HEK293 (cell line): ENCODE measurements around the gene GPR4.

Experiments
- RBAK ChIP-seq: fragments of 450-650 bp; formaldehyde crosslinking; IDR thresholded peaks from 2 replicates; pipeline ENCODE4 v1.5.1; 2016; ENCODE audit warnings: missing biosample characterization, missing genetic modification characterization
- SETDB1 ChIP-seq: IDR thresholded peaks from one replicate; pipeline ENCODE4 v1.6.1; 2017; ENCODE audit warnings: mild to moderate bottlenecking, low read length, moderate library complexity, mixed read lengths; ENCODE audit not compliant: insufficient read length
- ZBTB7A ChIP-seq: fragments of 450-650 bp; formaldehyde crosslinking; IDR thresholded peaks from 2 replicates; pipeline ENCODE4 v1.5.1; 2016; ENCODE audit warnings: low read depth, missing biosample characterization, missing genetic modification characterization
- ZFP41 ChIP-seq: fragments of 450-650 bp; formaldehyde crosslinking; IDR thresholded peaks from 2 replicates; pipeline ENCODE4 v1.5.1; 2016; ENCODE audit warnings: missing biosample characterization, missing genetic modification characterization, borderline replicate concordance
- ZNF155 ChIP-seq: fragments of 450-650 bp; formaldehyde crosslinking; IDR thresholded peaks from 2 replicates; pipeline ENCODE4 v1.5.1; 2016; ENCODE audit warnings: missing biosample characterization, missing genetic modification characterization
- ZNF184 ChIP-seq: fragments of 450-650 bp; IDR thresholded peaks from 2 replicates; pipeline ENCODE4 v1.5.1; 2018; ENCODE audit warnings: missing biosample characterization, mild to moderate bottlenecking, missing genetic modification characterization
- ZNF311 ChIP-seq: fragments of 450-650 bp; formaldehyde crosslinking; IDR thresholded peaks from 2 replicates; pipeline ENCODE4 v1.5.1; 2017; ENCODE audit warnings: missing biosample characterization, missing genetic modification characterization, borderline replicate concordance
- ZNF394 ChIP-seq: fragments of 450-650 bp; formaldehyde crosslinking; IDR thresholded peaks from 2 replicates; pipeline ENCODE4 v1.5.1; 2016; ENCODE audit warnings: missing biosample characterization, missing genetic modification characterization, mild to moderate bottlenecking, moderate library complexity, borderline replicate concordance
- ZNF555 ChIP-seq: fragments of 450-650 bp; formaldehyde crosslinking; conservative IDR thresholded peaks from 2 replicates; pipeline ENCODE4 v1.5.1; 2017; ENCODE audit warnings: missing biosample characterization, mild to moderate bottlenecking, missing genetic modification characterization, inconsistent platforms
- ZNF558 ChIP-seq: fragments of 450-650 bp; formaldehyde crosslinking; IDR thresholded peaks from 2 replicates; pipeline ENCODE4 v1.5.1; 2016; ENCODE audit warnings: missing biosample characterization, missing genetic modification characterization
- ZNF701 ChIP-seq: fragments of 450-650 bp; formaldehyde crosslinking; IDR thresholded peaks from 2 replicates; pipeline ENCODE4 v1.5.1; 2016; ENCODE audit warnings: missing biosample characterization, missing genetic modification characterization
- ZNF747 ChIP-seq: fragments of 450-650 bp; formaldehyde crosslinking; IDR thresholded peaks from 2 replicates; pipeline ENCODE4 v1.5.1; 2016; ENCODE audit warnings: missing biosample characterization, missing genetic modification characterization
- ZNF76 ChIP-seq: fragments of 450-650 bp; formaldehyde crosslinking; IDR thresholded peaks from 2 replicates; pipeline ENCODE4; 2016; ENCODE audit warnings: low read depth, missing biosample characterization, missing genetic modification characterization, borderline replicate concordance
- ZNF776 ChIP-seq: fragments of 450-650 bp; formaldehyde crosslinking; IDR thresholded peaks from 2 replicates; pipeline ENCODE4 v1.5.0; 2017; ENCODE audit warnings: missing biosample characterization, missing genetic modification characterization, borderline replicate concordance
- ZNF792 ChIP-seq: fragments of 450-650 bp; formaldehyde crosslinking; IDR thresholded peaks from 2 replicates; pipeline ENCODE4 v1.5.1; 2016; ENCODE audit warnings: missing biosample characterization, missing genetic modification characterization
- ZSCAN23 ChIP-seq: fragments of 450-650 bp; formaldehyde crosslinking; IDR thresholded peaks from 2 replicates; pipeline ENCODE4 v1.5.1; 2016; ENCODE audit warnings: missing biosample characterization, missing genetic modification characterization
- ZSCAN30 ChIP-seq: fragments of 450-650 bp; IDR thresholded peaks from 2 replicates; pipeline ENCODE4 v1.5.1; 2018; ENCODE audit warnings: missing biosample characterization, mild to moderate bottlenecking, missing genetic modification characterization, moderate library complexity
- TF ChIP-seq, protein P1 (sequence below): fragments of 450-650 bp; formaldehyde crosslinking; IDR thresholded peaks from 2 replicates; pipeline ENCODE4 v1.5.1; 2017; ENCODE audit warnings: missing biosample characterization, missing genetic modification characterization
- TF ChIP-seq, protein P2 (sequence below): fragments of 450-650 bp; formaldehyde crosslinking; IDR thresholded peaks from 2 replicates; pipeline ENCODE4 v1.5.1; 2017; ENCODE audit warnings: missing biosample characterization, missing genetic modification characterization
- TF ChIP-seq, protein P3 (sequence below): fragments of 450-650 bp; formaldehyde crosslinking; IDR thresholded peaks from 2 replicates; pipeline ENCODE4 v1.5.0; 2017; ENCODE audit warnings: missing biosample characterization, missing genetic modification characterization, borderline replicate concordance
- TF ChIP-seq, protein P4 (sequence below): fragments of 450-650 bp; formaldehyde crosslinking; conservative IDR thresholded peaks from 2 replicates; pipeline ENCODE4 v1.5.1; 2016; ENCODE audit warnings: low read depth, missing biosample characterization, missing genetic modification characterization
- TF ChIP-seq, protein P5 (sequence below): fragments of 450-650 bp; formaldehyde crosslinking; IDR thresholded peaks from 2 replicates; pipeline ENCODE4 v1.5.1; 2016; ENCODE audit warnings: missing biosample characterization, missing genetic modification characterization, borderline replicate concordance
- TF ChIP-seq, protein P6 (sequence below): fragments of 450-650 bp; formaldehyde crosslinking; IDR thresholded peaks from 2 replicates; pipeline ENCODE4 v1.5.1; 2016; ENCODE audit warnings: missing biosample characterization, missing genetic modification characterization

The GPR4 gene

DNA sequence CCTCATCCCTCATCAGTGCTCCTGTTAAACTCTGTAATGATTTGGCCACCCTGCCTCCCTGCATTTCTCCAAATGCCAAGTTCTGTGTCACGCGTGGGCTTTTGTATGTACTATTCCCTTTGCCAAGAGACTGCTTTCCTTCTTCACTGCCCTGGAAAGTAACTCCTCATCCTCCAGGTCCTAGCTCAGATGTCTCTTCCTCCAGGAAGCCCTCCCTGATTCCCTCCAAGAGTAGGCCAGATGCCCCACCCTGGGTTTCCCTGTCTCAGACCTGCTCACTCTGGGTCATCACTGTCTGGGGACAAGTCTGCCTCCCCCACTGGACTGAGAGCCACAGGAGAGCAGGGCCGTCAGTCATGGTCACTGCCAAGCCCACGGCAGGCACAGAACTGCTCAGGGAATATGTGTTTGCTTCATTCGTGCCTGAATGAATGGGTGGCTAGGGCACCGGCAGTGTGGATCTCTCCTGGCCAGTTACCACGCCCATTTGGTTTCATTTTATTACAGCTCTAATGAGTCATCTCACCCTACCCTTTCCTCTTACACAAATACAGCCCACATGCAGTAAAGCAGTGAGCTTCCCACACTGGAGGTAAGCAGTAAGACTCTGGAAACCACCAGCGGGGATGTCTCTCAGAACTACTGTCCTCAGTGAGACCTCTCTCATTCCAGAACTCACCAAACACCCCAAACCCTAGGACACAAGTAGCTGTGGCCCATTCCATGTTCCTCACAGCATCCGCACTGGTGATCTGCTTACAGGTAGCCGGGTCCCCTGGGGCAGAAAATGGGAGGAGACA is 12.1 kb upstream of the GPR4 start (continued):
- TF ChIP-seq, protein P1, sequence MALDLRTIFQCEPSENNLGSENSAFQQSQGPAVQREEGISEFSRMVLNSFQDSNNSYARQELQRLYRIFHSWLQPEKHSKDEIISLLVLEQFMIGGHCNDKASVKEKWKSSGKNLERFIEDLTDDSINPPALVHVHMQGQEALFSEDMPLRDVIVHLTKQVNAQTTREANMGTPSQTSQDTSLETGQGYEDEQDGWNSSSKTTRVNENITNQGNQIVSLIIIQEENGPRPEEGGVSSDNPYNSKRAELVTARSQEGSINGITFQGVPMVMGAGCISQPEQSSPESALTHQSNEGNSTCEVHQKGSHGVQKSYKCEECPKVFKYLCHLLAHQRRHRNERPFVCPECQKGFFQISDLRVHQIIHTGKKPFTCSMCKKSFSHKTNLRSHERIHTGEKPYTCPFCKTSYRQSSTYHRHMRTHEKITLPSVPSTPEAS: no peak
- no peak for TF ChIP-seq ZNF311
- TF ChIP-seq, protein P2, sequence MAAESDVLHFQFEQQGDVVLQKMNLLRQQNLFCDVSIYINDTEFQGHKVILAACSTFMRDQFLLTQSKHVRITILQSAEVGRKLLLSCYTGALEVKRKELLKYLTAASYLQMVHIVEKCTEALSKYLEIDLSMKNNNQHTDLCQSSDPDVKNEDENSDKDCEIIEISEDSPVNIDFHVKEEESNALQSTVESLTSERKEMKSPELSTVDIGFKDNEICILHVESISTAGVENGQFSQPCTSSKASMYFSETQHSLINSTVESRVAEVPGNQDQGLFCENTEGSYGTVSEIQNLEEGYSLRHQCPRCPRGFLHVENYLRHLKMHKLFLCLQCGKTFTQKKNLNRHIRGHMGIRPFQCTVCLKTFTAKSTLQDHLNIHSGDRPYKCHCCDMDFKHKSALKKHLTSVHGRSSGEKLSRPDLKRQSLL (tag by site-specific recombination): no peak
- TF ChIP-seq, protein P3, sequence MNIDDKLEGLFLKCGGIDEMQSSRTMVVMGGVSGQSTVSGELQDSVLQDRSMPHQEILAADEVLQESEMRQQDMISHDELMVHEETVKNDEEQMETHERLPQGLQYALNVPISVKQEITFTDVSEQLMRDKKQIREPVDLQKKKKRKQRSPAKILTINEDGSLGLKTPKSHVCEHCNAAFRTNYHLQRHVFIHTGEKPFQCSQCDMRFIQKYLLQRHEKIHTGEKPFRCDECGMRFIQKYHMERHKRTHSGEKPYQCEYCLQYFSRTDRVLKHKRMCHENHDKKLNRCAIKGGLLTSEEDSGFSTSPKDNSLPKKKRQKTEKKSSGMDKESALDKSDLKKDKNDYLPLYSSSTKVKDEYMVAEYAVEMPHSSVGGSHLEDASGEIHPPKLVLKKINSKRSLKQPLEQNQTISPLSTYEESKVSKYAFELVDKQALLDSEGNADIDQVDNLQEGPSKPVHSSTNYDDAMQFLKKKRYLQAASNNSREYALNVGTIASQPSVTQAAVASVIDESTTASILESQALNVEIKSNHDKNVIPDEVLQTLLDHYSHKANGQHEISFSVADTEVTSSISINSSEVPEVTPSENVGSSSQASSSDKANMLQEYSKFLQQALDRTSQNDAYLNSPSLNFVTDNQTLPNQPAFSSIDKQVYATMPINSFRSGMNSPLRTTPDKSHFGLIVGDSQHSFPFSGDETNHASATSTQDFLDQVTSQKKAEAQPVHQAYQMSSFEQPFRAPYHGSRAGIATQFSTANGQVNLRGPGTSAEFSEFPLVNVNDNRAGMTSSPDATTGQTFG (tag by site-specific recombination): no peak
- no peak for TF ChIP-seq ZNF792 (tag by site-specific recombination)
- TF ChIP-seq ZNF558 (tag by site-specific recombination): no peak
- no peak for TF ChIP-seq ZNF184
- no peak for TF ChIP-seq ZNF76 (tag by site-specific recombination)
- no peak for TF ChIP-seq SETDB1
- no peak for TF ChIP-seq ZBTB7A (tag by site-specific recombination)
- TF ChIP-seq, protein P4, sequence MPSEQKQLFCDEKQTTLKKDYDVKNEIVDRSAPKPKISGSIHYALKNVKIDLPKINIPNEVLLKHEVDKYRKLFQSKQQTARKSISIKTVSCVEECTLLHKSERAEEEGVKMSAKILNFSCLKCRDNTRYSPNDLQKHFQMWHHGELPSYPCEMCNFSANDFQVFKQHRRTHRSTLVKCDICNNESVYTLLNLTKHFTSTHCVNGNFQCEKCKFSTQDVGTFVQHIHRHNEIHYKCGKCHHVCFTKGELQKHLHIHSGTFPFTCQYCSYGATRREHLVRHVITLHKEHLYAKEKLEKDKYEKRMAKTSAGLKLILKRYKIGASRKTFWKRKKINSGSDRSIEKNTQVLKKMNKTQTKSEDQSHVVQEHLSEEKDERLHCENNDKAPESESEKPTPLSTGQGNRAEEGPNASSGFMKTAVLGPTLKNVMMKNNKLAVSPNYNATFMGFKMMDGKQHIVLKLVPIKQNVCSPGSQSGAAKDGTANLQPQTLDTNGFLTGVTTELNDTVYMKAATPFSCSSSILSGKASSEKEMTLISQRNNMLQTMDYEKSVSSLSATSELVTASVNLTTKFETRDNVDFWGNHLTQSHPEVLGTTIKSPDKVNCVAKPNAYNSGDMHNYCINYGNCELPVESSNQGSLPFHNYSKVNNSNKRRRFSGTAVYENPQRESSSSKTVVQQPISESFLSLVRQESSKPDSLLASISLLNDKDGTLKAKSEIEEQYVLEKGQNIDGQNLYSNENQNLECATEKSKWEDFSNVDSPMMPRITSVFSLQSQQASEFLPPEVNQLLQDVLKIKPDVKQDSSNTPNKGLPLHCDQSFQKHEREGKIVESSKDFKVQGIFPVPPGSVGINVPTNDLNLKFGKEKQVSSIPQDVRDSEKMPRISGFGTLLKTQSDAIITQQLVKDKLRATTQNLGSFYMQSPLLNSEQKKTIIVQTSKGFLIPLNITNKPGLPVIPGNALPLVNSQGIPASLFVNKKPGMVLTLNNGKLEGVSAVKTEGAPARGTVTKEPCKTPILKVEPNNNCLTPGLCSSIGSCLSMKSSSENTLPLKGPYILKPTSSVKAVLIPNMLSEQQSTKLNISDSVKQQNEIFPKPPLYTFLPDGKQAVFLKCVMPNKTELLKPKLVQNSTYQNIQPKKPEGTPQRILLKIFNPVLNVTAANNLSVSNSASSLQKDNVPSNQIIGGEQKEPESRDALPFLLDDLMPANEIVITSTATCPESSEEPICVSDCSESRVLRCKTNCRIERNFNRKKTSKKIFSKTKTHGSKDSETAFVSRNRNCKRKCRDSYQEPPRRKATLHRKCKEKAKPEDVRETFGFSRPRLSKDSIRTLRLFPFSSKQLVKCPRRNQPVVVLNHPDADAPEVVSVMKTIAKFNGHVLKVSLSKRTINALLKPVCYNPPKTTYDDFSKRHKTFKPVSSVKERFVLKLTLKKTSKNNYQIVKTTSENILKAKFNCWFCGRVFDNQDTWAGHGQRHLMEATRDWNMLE (tag by site-specific recombination): no peak
- no peak for TF ChIP-seq ZSCAN23 (tag by site-specific recombination)
- TF ChIP-seq ZNF747 (tag by site-specific recombination): no peak
- no peak for TF ChIP-seq ZNF701 (tag by site-specific recombination)
- TF ChIP-seq, protein P5, sequence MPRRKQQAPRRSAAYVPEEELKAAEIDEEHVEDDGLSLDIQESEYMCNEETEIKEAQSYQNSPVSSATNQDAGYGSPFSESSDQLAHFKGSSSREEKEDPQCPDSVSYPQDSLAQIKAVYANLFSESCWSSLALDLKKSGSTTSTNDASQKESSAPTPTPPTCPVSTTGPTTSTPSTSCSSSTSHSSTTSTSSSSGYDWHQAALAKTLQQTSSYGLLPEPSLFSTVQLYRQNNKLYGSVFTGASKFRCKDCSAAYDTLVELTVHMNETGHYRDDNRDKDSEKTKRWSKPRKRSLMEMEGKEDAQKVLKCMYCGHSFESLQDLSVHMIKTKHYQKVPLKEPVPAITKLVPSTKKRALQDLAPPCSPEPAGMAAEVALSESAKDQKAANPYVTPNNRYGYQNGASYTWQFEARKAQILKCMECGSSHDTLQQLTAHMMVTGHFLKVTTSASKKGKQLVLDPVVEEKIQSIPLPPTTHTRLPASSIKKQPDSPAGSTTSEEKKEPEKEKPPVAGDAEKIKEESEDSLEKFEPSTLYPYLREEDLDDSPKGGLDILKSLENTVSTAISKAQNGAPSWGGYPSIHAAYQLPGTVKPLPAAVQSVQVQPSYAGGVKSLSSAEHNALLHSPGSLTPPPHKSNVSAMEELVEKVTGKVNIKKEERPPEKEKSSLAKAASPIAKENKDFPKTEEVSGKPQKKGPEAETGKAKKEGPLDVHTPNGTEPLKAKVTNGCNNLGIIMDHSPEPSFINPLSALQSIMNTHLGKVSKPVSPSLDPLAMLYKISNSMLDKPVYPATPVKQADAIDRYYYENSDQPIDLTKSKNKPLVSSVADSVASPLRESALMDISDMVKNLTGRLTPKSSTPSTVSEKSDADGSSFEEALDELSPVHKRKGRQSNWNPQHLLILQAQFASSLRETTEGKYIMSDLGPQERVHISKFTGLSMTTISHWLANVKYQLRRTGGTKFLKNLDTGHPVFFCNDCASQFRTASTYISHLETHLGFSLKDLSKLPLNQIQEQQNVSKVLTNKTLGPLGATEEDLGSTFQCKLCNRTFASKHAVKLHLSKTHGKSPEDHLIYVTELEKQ (tag by site-specific recombination): no peak
- TF ChIP-seq, protein P6, sequence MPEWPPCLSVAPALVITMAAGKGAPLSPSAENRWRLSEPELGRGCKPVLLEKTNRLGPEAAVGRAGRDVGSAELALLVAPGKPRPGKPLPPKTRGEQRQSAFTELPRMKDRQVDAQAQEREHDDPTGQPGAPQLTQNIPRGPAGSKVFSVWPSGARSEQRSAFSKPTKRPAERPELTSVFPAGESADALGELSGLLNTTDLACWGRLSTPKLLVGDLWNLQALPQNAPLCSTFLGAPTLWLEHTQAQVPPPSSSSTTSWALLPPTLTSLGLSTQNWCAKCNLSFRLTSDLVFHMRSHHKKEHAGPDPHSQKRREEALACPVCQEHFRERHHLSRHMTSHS (tag by site-specific recombination): no peak
- no peak for TF ChIP-seq ZNF555 (tag by site-specific recombination)
- TF ChIP-seq ZNF394: no peak
- no peak for TF ChIP-seq ZSCAN30 (tag by site-specific recombination)
- no peak for TF ChIP-seq ZNF776 (tag by site-specific recombination)
- TF ChIP-seq RBAK (tag by site-specific recombination): no peak
- TF ChIP-seq ZNF155 (tag by site-specific recombination): no peak
- no peak for TF ChIP-seq ZFP41 (tag by site-specific recombination)
